ENCODE measurements around the gene SMAD4.
"Not testable (repeated sequence)": the region's sequence is repeated elsewhere in the genome, so short reads cannot be mapped to it uniquely, and the experiment has no call there.

SMAD4 gene

GRCh38 chr18:51029694-51030536 lies at the start of gene SMAD4:
Gene SMAD4, plus strand, starts transcription at chr18:51030213. Its CDS starts 16,834 bp downstream, at chr18:51047047.
- DNase-seq: peak; percentile 97

- DNase-seq: no peak
Measured at GRCh38 chr18:50981381-50981780, 48.6 kb upstream of the SMAD4 start.

- DNase-seq: no peak
Measured at GRCh38 chr18:50982086-50982801, 47.8 kb upstream of the SMAD4 start.

- DNase-seq: no peak
Measured at GRCh38 chr18:50982802-50983179, 47.2 kb upstream of the SMAD4 start.

- DNase-seq: no peak
Measured at GRCh38 chr18:50986360-50987087, 43.5 kb upstream of the SMAD4 start.

- DNase-seq: no peak
Measured at GRCh38 chr18:50987261-50987660, 42.8 kb upstream of the SMAD4 start.

GRCh38 chr18:50989711-50990110 lies 40.3 kb upstream of the SMAD4 start:
- DNase-seq: no peak

GRCh38 chr18:50992351-50992762 lies 37.7 kb upstream of the SMAD4 start:
- no peak for DNase-seq

- DNase-seq: no peak
Measured at GRCh38 chr18:50994031-50994430, 36.0 kb upstream of the SMAD4 start.

- not testable (repeated sequence) for DNase-seq
Measured at GRCh38 chr18:51003174-51003573, 26.8 kb upstream of the SMAD4 start.

- DNase-seq: no peak
Measured at GRCh38 chr18:51006061-51006818, 23.8 kb upstream of the SMAD4 start.

- no peak for DNase-seq
Measured at GRCh38 chr18:51006948-51007789, 22.8 kb upstream of the SMAD4 start.

GRCh38 chr18:51007790-51008139 lies 22.2 kb upstream of the SMAD4 start:
- DNase-seq: no peak

GRCh38 chr18:51009072-51009471 lies 20.9 kb upstream of the SMAD4 start:
- DNase-seq: no peak

- no peak for DNase-seq
Measured at GRCh38 chr18:51010218-51010617, 19.8 kb upstream of the SMAD4 start.

- no peak for DNase-seq
Measured at GRCh38 chr18:51011709-51012108, 18.3 kb upstream of the SMAD4 start.

- DNase-seq: no peak
Measured at GRCh38 chr18:51012441-51012840, 17.6 kb upstream of the SMAD4 start.

- DNase-seq: no peak
Measured at GRCh38 chr18:51013259-51013658, 16.8 kb upstream of the SMAD4 start.

GRCh38 chr18:51017140-51017879 lies 12.7 kb upstream of the SMAD4 start:
- no peak for DNase-seq

- no peak for DNase-seq
Measured at GRCh38 chr18:51020536-51020935, 9.5 kb upstream of the SMAD4 start.
